HEK293 (cell line): Measurements from ENCODE around the gene PPP2R1B.

Experiments
- TF ChIP-seq, protein P1 (sequence below): fragments of 450-650 bp; formaldehyde crosslinking; IDR thresholded peaks from 2 replicates; pipeline ENCODE4 v1.5.1; 2016; ENCODE audit warnings: missing biosample characterization, missing genetic modification characterization

Gene PPP2R1B

DNA sequence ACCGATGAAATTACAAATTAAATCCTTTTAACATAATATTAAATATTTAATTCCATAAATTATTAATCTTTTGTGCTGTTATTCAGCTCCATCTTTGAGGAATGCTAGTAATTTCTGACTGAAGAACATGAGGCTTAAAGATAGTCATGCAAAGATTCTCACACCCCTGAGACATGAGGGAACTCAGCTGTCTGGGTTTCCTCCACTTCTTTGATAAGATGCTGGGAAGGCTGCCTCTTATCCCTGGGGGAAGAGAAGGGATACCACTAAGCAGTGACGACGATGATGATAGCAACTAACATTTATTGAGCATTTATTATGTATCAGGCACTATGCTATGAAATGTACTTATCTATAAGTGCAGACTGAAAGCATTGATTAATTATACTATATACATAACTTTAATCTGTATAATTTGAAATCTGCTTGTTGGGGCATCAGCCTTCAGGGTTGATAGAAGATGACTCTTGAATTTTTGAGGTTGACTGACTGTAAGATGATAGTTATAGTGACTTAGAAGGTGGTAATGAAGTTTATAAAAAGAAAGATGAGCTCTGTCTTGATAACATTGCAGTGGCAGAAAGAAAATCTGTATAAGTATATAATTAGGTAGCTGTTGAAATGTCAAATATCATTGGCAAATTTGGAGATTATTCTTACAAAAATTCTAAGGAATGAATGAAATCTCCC, 85.6 kb downstream of the PPP2R1B start (continued):
- TF ChIP-seq, protein P1, sequence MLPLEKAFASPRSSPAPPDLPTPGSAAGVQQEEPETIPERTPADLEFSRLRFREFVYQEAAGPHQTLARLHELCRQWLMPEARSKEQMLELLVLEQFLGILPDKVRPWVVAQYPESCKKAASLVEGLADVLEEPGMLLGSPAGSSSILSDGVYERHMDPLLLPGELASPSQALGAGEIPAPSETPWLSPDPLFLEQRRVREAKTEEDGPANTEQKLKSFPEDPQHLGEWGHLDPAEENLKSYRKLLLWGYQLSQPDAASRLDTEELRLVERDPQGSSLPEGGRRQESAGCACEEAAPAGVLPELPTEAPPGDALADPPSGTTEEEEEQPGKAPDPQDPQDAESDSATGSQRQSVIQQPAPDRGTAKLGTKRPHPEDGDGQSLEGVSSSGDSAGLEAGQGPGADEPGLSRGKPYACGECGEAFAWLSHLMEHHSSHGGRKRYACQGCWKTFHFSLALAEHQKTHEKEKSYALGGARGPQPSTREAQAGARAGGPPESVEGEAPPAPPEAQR (tag by site-specific recombination), result no peak
- TF ChIP-seq, all 188 proteins: peak for 0
